HEK293T (cell line): ENCODE results near the gene TBX1.

ENCODE experiments used
- CTCF ChIA-PET: fragments of 350-600 bp; formaldehyde crosslinking; extraction: SDS; loops from one replicate; lab custom pipeline; 2021; ENCODE audit warnings: antibody characterized with exemption, inconsistent platforms; lab: Yijun Ruan, JAX
- POLR2A ChIA-PET: fragments of 350-600 bp; formaldehyde crosslinking; extraction: SDS; loops from one replicate; lab custom pipeline; 2020; ENCODE audit warnings: antibody characterized with exemption, inconsistent platforms; lab: Yijun Ruan, JAX
- DNase-seq: peaks from one replicate; pipeline ENCODE4 v3.0.0; 2012; ENCODE audit warnings: mixed read lengths; ENCODE audit errors: extremely low spot score
- ARNT ChIP-seq: fragments of 450-650 bp; IDR thresholded peaks from 2 replicates; pipeline ENCODE4 v1.6.1; 2017; ENCODE audit warnings: mild to moderate bottlenecking
- BHLHE40 ChIP-seq: fragments of 450-650 bp; IDR thresholded peaks from 2 replicates; pipeline ENCODE4 v1.6.1; 2016; ENCODE audit warnings: mild to moderate bottlenecking, moderate library complexity, borderline replicate concordance
- CTBP1 ChIP-seq: fragments of 450-650 bp; IDR thresholded peaks from 2 replicates; pipeline ENCODE4 v1.6.1; 2016; ENCODE audit warnings: borderline replicate concordance
- ELF4 ChIP-seq: fragments of 450-650 bp; IDR thresholded peaks from 2 replicates; pipeline ENCODE4 v1.6.1; 2017; ENCODE audit warnings: antibody characterized with exemption
- FOXA1 ChIP-seq: fragments of 450-650 bp; IDR thresholded peaks from 2 replicates; pipeline ENCODE4 v1.6.1; 2016; ENCODE audit warnings: mild to moderate bottlenecking
- FOXK2 ChIP-seq: fragments of 450-650 bp; IDR thresholded peaks from 2 replicates; pipeline ENCODE4 v1.6.1; 2016; ENCODE audit warnings: mild to moderate bottlenecking
- FOXM1 ChIP-seq: fragments of 450-650 bp; IDR thresholded peaks from 2 replicates; pipeline ENCODE4 v1.6.1; 2017; ENCODE audit warnings: mild to moderate bottlenecking, borderline replicate concordance
- HDGF ChIP-seq: fragments of 450-650 bp; IDR thresholded peaks from 2 replicates; pipeline ENCODE4 v1.6.1; 2017; ENCODE audit warnings: antibody characterized with exemption, borderline replicate concordance
- L3MBTL2 ChIP-seq: fragments of 450-650 bp; conservative IDR thresholded peaks from 2 replicates; pipeline ENCODE4 v1.6.1; 2016; ENCODE audit warnings: mild to moderate bottlenecking
- LEF1 ChIP-seq: fragments of 450-650 bp; IDR thresholded peaks from 2 replicates; pipeline ENCODE4 v1.6.1; 2017; ENCODE audit warnings: mild to moderate bottlenecking, borderline replicate concordance
- NFRKB ChIP-seq: fragments of 450-650 bp; IDR thresholded peaks from 2 replicates; pipeline ENCODE4 v1.6.1; 2016; ENCODE audit warnings: mild to moderate bottlenecking, moderate library complexity
- PKNOX1 ChIP-seq: fragments of 450-650 bp; IDR thresholded peaks from 2 replicates; pipeline ENCODE4 v1.6.1; 2016
- SP1 ChIP-seq: fragments of 450-650 bp; IDR thresholded peaks from 2 replicates; pipeline ENCODE4 v1.6.1; 2017
- SUZ12 ChIP-seq: fragments of 450-650 bp; IDR thresholded peaks from 2 replicates; pipeline ENCODE4 v1.6.1; 2016; ENCODE audit warnings: mild to moderate bottlenecking
- TARDBP ChIP-seq: fragments of 450-650 bp; IDR thresholded peaks from 2 replicates; pipeline ENCODE4 v1.6.1; 2016
- ZNF384 ChIP-seq: fragments of 450-650 bp; IDR thresholded peaks from 2 replicates; pipeline ENCODE4 v1.6.1; 2016

TBX1 gene

GRCh38 chr22:19746726-19747125 is 13.9 kb upstream of the TBX1 start:
- CTCF ChIA-PET = interaction anchor here (0.6 to 1.2 kb wide), 2 partner anchors 23 to 163 kb away, joined by 3 to 4 read pairs; partner anchors contain the start of gene GP1BB
- POLR2A ChIA-PET = no interaction called here

GRCh38 chr22:19747551-19747950 is 13.0 kb upstream of the TBX1 start:
- TF ChIP-seq SUZ12 (no peak), FOXA1 (no peak), TARDBP (no peak), SP1 (no peak), PKNOX1 (no peak), FOXM1 (no peak), LEF1 (no peak), HDGF (no peak), ARNT (no peak)
- ChIA-PET CTCF (no interaction called here), POLR2A (no interaction called here)
- no peak for DNase-seq

More at GRCh38 chr22:19746726-19747125, 13.9 kb upstream of the TBX1 start:
- no peak for DNase-seq
- TF ChIP-seq CTBP1 (no peak), FOXA1 (no peak), LEF1 (no peak)

- POLR2A ChIA-PET = no interaction called here
- no peak for TF ChIP-seq PKNOX1
- no peak for TF ChIP-seq TARDBP
- TF ChIP-seq SP1 = no peak
- no peak for TF ChIP-seq FOXK2
- no peak for TF ChIP-seq NFRKB
- TF ChIP-seq ARNT = no peak
- no peak for TF ChIP-seq FOXM1
- no peak for TF ChIP-seq ZNF384
- TF ChIP-seq ELF4 = no peak
- no peak for TF ChIP-seq SUZ12
- TF ChIP-seq L3MBTL2 = no peak
- no peak for TF ChIP-seq FOXA1
- no peak for TF ChIP-seq BHLHE40
- no peak for TF ChIP-seq CTBP1
- TF ChIP-seq LEF1 = no peak
- DNase-seq = no peak
- CTCF ChIA-PET = no interaction called here
These were observed 12.4 kb upstream of the TBX1 start for GRCh38 chr22:19748139-19748538.

- POLR2A ChIA-PET = interaction anchor here (0.7 kb wide), 1 partner anchor 106 kb away, joined by 4 read pairs; no protein-coding TSS in a partner anchor
- no peak for TF ChIP-seq NFRKB
- no peak for TF ChIP-seq TARDBP
- no peak for TF ChIP-seq ZNF384
- TF ChIP-seq CTBP1 = no peak
- TF ChIP-seq LEF1 = no peak
- no peak for TF ChIP-seq FOXA1
- no peak for TF ChIP-seq HDGF
- no peak for TF ChIP-seq L3MBTL2
- no peak for TF ChIP-seq FOXK2
- no peak for TF ChIP-seq PKNOX1
- TF ChIP-seq FOXM1 = no peak
- no peak for TF ChIP-seq ARNT
- TF ChIP-seq ELF4 = no peak
- no peak for TF ChIP-seq BHLHE40
- no peak for TF ChIP-seq SUZ12
- TF ChIP-seq SP1 = no peak
These were observed 11.4 kb upstream of the TBX1 start for GRCh38 chr22:19748991-19749664.

GRCh38 chr22:19749876-19750275 is 10.7 kb upstream of the TBX1 start:
- POLR2A ChIA-PET = interaction anchor here (0.7 kb wide), 1 partner anchor 105 kb away, joined by 4 read pairs; no protein-coding TSS in a partner anchor
- TF ChIP-seq FOXK2 (no peak), PKNOX1 (no peak), L3MBTL2 (no peak)
- CTCF ChIA-PET = interaction anchor here (1.2 kb wide), 1 partner anchor 20 kb away, joined by 4 read pairs; no protein-coding TSS in a partner anchor
- DNase-seq = no peak

More at GRCh38 chr22:19748991-19749664, 11.4 kb upstream of the TBX1 start:
- no peak for DNase-seq
- CTCF ChIA-PET = interaction anchor here (1.2 kb wide), 1 partner anchor 19 kb away, joined by 4 read pairs; no protein-coding TSS in a partner anchor

- DNase-seq = no peak
- POLR2A ChIA-PET = interaction anchor here (1.7 kb wide), 1 partner anchor 14 kb away, joined by 3 read pairs; no protein-coding TSS in a partner anchor
- TF ChIP-seq CTBP1 (no peak), FOXM1 (no peak)
- CTCF ChIA-PET = interaction anchor here (1.2 kb wide), 1 partner anchor 20 kb away, joined by 4 read pairs; no protein-coding TSS in a partner anchor
These were observed 9.8 kb upstream of the TBX1 start for GRCh38 chr22:19750507-19751490.
